GM18867 (cell line): ENCODE data around the gene CDKAL1.

ENCODE experiments used
- ATAC-seq: cut with Tn5 transposase; IDR thresholded peaks from one replicate; pipeline ENCODE4 v1.9.1; 2021; ENCODE audit warnings: mild to moderate bottlenecking, moderate library complexity; ENCODE audit not compliant: unreplicated experiment

Gene CDKAL1

DNA sequence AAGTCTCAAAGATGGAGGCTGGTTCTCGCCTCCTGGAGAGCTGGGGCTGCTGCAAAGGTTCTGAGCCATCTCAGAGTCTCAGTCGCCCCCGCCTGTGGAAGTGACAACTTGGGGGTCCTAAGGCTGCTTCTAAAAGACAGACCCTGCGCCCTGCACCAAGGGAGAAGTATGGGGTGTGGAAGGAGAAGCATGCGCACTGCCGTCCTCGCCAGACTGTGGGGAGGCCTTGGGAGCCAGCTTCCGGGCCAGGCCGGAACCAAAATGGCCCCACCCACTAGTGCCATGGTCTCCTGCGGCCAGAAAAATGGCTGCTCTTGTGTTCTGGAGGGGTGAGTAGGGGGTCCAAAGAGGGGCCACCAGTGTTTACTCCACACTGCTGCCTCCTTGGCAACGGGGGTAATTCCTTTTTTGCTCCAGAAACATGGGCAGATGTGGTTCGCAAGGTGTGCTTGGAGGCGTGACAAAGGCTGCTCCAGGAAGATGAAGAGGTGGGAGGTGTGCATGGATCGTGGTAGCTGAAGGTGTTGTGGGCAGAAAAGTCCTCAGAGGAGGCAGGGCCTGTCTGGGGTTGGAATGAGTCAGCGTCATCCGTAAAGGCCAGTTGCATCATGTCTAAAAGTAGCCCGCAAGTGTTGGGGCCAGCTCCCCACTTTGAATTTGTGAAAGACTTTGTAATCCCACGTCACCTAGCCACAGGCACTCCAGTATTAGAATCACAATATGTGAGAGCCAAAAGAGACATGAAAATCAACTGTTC, 729.5 kb downstream of the CDKAL1 start:
- ATAC-seq: peak; percentile 87

GRCh38 chr6:21264288-21265033, 730.2 kb downstream of the CDKAL1 start:
- peak; percentile 36 for ATAC-seq

GRCh38 chr6:21265034-21265729, 730.9 kb downstream of the CDKAL1 start:
- ATAC-seq: no peak

GRCh38 chr6:21265730-21266044, 731.4 kb downstream of the CDKAL1 start:
- ATAC-seq: no peak

GRCh38 chr6:21270636-21271201, 736.5 kb downstream of the CDKAL1 start:
- no peak for ATAC-seq

DNA sequence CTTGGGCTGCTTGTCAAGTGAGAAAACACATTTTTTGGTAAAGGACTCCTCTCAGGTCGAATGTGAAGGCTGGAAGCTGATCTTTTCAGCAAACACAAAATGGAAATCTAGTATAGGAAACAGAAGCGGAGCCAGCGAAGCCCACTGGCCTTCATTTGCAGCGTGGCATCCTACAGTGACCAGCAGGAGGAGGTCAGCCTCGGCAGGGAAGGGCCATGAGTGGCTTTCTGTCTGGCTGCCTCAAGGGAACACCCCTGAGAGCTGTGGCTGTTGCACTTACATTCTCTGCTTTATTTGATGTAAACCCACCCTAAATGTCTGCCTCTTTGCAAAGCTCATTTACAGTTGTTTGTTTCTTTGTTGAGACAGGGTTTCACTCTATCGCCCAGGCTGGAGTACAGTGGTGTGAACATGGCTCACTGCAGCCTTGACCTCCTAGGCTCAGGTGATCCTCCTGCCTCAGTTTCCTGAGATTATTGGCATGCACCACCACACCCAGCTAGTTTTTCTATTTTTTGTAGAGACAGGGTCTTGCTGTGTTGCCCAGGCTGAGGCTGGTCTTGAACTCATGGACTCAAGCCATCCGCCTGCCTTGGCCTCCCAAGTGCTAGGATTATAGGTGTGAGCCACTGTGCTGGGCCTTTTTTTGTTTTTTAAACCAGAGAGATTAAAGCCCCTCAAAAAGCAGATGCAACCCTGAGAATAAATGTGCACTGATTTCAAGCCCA, 737.3 kb downstream of the CDKAL1 start:
- ATAC-seq: no peak

DNA sequence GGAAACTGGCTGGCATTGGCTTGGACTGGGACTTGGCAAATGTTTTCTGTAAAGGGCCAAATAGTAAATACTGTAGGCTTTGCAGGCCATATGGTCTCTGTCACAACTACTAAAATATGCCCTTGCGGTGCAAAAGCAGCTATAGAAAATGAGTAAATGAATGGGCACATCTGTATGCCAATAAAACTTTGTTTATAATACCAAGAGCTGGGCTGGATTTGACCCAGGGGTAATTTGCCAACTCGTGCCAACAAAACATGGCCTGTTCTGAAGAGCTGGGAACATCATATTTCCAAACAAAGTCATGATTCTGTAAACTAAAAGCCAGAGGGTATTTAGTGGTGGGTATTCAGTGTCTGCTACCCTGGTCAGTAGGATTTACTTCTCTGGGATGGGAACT, 739.2 kb downstream of the CDKAL1 start:
- no peak for ATAC-seq

DNA sequence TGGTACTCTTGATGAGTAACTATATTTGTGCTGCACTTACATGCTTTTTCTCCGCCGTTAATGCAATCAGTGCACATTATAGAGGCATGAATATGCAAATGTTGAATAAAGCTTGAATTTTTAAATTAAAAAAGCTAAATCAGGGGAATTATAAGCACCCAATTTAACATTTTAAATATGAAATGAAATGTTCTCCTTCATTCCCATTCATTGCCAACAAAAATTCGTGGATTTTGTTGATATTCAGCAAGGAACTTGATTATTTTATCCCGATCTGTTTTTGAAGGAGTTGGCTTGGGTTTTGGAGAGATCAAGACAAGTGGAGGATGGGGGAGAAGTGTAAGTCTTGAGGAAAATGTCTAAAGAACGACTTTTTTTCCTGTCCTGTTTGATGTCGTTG, 740.6 kb downstream of the CDKAL1 start:
- no peak for ATAC-seq

DNA sequence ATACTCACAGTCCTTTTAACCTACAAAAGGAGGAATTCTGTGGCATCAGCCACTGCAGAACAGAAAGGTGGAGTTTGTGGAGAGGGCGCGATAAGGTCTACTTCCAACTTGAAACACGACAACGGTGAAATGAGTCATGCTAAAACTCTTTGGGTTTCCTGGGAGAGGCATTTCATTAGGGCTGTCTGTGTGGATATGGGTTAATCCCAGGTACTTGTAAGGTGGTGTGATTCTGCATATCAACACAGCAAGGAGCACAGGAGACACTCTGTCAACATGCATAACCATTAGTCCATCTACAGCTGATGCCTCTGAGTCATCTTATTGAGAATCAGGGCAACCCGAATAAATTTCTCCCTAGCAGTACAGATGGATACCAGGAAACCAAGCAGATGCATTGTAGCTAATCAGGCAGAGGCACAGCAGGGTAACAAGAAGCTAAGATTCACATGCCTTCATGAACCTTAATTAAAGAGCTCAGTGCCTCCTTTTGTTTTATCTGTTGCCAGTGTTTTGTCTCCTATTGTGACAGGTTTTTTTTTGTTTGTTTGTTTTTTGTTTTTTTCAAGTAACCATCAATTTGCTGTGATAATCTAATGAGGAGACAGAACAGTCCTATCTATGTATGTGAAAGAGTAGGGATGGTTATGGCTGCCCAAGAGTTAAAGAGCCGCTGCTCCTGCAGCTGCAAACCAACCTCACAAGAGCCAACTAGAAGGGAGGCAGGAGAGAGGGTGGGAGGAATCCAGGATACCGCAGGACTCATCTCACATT, 743.5 kb downstream of the CDKAL1 start:
- ATAC-seq: no peak

- ATAC-seq: no peak
These were observed 744.1 kb downstream of the CDKAL1 start for GRCh38 chr6:21278375-21278745.

DNA sequence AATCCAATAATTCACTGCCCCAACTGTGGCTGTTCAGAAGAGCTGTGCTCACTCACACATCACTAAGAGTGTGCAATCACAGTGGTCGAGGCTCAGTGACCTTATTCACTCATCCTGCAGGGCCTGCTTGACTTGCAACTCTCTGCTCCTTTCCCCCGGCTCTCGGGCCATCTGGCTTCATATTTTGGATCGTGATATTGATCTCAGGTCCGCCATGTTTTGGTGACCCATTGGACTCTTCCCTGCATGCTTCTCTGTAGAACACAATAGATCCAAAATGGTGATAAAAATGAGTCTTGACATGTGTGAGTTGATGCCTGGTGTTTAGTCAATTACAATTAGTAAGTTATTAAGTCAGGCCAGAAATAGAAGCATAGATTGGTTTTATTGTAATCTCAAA, 745.4 kb downstream of the CDKAL1 start:
- no peak for ATAC-seq

GRCh38 chr6:21281366-21281765, 747.1 kb downstream of the CDKAL1 start:
- ATAC-seq: no peak
